OCI-LY7 (cell line): Measurements from ENCODE around the gene NXPE2. TPM values are rescaled to one million over a fixed set of nuclear protein-coding genes. Genes with fewer than 3 reads are reported as not detected.

Experiments
- BruUV-seq: library from RNA; stranded (reverse); fragments of 400-500 nt; replicated peaks from 2 replicates; lab custom pipeline; 2021; lab: Mats Ljungman, UMichigan
- CTCF ChIA-PET: fragments of 300-600 bp; sonication (Branson Sonifier 250); formaldehyde crosslinking; loops from one replicate; lab custom pipeline; 2022; ENCODE audit warnings: antibody characterized with exemption; ENCODE audit not compliant: unreplicated experiment; lab: Charles Lee
- POLR2A ChIA-PET: fragments of 300-600 bp; sonication (Branson Sonifier 250); formaldehyde crosslinking; loops from one replicate; lab custom pipeline; 2022; ENCODE audit warnings: antibody characterized with exemption; lab: Charles Lee
- DNase-seq: peaks from one replicate; pipeline ENCODE4 v3.0.0-alpha.2; 2015; ENCODE audit warnings: low spot score
- H2AFZ ChIP-seq: fragments of 200-600 bp; sonication (generic), shearing (Covaris generic); 2 replicates; pipeline ENCODE4 v1.6.1; 2014; ENCODE audit warnings: mild to moderate bottlenecking, antibody characterized with exemption, low read length, moderate library complexity
- H3K27ac ChIP-seq: fragments of 200-600 bp; sonication (generic); 2 replicates; pipeline ENCODE4 v1.5.1; 2014; ENCODE audit warnings: mixed run types, low read depth, mild to moderate bottlenecking, moderate library complexity, low read length, inconsistent platforms; ENCODE audit not compliant: poor library complexity, severe bottlenecking
- H3K36me3 ChIP-seq: fragments of 200-600 bp; sonication (generic); 2 replicates; pipeline ENCODE4 v1.6.1; 2014; ENCODE audit warnings: mild to moderate bottlenecking, antibody characterized with exemption, low read length, moderate library complexity, mixed read lengths; ENCODE audit not compliant: insufficient read depth
- H3K4me1 ChIP-seq: fragments of 200-600 bp; sonication (generic); 2 replicates; pipeline ENCODE4 v1.5.1; 2014; ENCODE audit warnings: mild to moderate bottlenecking, low read length; ENCODE audit not compliant: insufficient read depth, poor library complexity, severe bottlenecking
- H3K4me2 ChIP-seq: fragments of 200-600 bp; sonication (generic); 2 replicates; pipeline ENCODE4 v1.6.1; 2014; ENCODE audit warnings: mild to moderate bottlenecking, low read length
- H3K4me3 ChIP-seq: fragments of 200-600 bp; sonication (generic); 2 replicates; pipeline ENCODE4 v1.5.1; 2014; ENCODE audit warnings: mild to moderate bottlenecking, low read depth, low read length; ENCODE audit not compliant: poor library complexity, severe bottlenecking
- H3K79me2 ChIP-seq: fragments of 200-600 bp; sonication (generic); 2 replicates; pipeline ENCODE4 v1.6.1; 2016; ENCODE audit warnings: low read depth, mild to moderate bottlenecking, low read length, moderate library complexity, mixed read lengths; ENCODE audit not compliant: insufficient read depth
- H3K9me2 ChIP-seq: fragments of 200-600 bp; sonication (generic); 2 replicates; pipeline ENCODE4 v1.6.1; 2016; ENCODE audit warnings: mild to moderate bottlenecking, low read length, mixed read lengths; ENCODE audit not compliant: insufficient read depth
- H3K9me3 ChIP-seq: fragments of 200-600 bp; sonication (generic); 2 replicates; pipeline ENCODE4 v1.6.1; 2014; ENCODE audit warnings: mild to moderate bottlenecking, mixed run types, low read length, mixed read lengths
- H4K20me1 ChIP-seq: fragments of 200-600 bp; sonication (generic); 2 replicates; pipeline ENCODE4 v1.6.1; 2014; ENCODE audit warnings: mild to moderate bottlenecking, antibody characterized with exemption, low read length, moderate library complexity, mixed read lengths; ENCODE audit not compliant: insufficient read depth
- CTCF ChIP-seq: fragments of 200-600 bp; sonication (generic); conservative IDR thresholded peaks from 2 replicates; pipeline ENCODE4 v1.5.1; 2014; ENCODE audit warnings: mild to moderate bottlenecking, antibody characterized with exemption, low read length, moderate library complexity, mixed read lengths
- EZH2phosphoT487 ChIP-seq: fragments of 200-600 bp; sonication (generic); IDR thresholded peaks from 2 replicates; pipeline ENCODE4 v1.6.1; 2018; ENCODE audit warnings: low read depth, borderline replicate concordance, mild to moderate bottlenecking, mixed run types, antibody characterized with exemption, low read length, moderate library complexity, mixed read lengths
- intact Hi-C: fragments of 100-400 bp; cut with micrococcal nuclease; formaldehyde crosslinking; loops from one replicate; pipeline ENCODE4 v1.10.0; 2022; ENCODE audit not compliant: unreplicated experiment
- total RNA-seq, 2 experiments: library from RNA; depleted of rRNA in 1 of 2; stranded (reverse); fragments of >200 nt in 1 of 2; shearing (Covaris generic) in 1 of 2; gene quantifications; 2 replicates each; pipeline ENCODE4 v1.2.3, GENCODE V29; 2014 to 2022

The NXPE2 gene
- total RNA-seq, 2 experiments from 2014 or later = not detected

- no peaks in the 10 kb centered on the region for H4K20me1 ChIP-seq
- no TSS peak for BruUV-seq
- H3K36me3 ChIP-seq = no peaks in the 10 kb centered on the region
- DNase-seq = no peak
- CTCF ChIA-PET = no interaction called here
- POLR2A ChIA-PET = interaction anchor here (0.7 kb wide), 1 partner anchor 331 kb away, joined by 3 read pairs; no protein-coding TSS in a partner anchor
- H3K4me1 ChIP-seq = no peaks in the 10 kb centered on the region
- H3K9me3 ChIP-seq = no peaks in the 10 kb centered on the region
- TF ChIP-seq EZH2phosphoT487 (no peak), CTCF (no peak)
- H3K27ac ChIP-seq = no peak overlapping the region
- H3K79me2 ChIP-seq = no peaks in the 10 kb centered on the region
- H3K9me2 ChIP-seq = no peaks in the 10 kb centered on the region
- no peak overlapping the region for H3K4me3 ChIP-seq
- intact Hi-C loops = loop anchor here (5.0 kb wide), 1 partner anchor 1543 kb away; no protein-coding TSS in a partner anchor
- H3K4me2 ChIP-seq = no peak overlapping the region
- no peak overlapping the region for H2AFZ ChIP-seq
These were observed 46.7 kb downstream of the NXPE2 start for GRCh38 chr11:114724916-114725524.

GRCh38 chr11:114725623-114726022, 47.3 kb downstream of the NXPE2 start:
- Histone ChIP-seq H2AFZ (no peak overlapping the region), H3K4me1 (no peaks in the 10 kb centered on the region), H3K36me3 (no peaks in the 10 kb centered on the region), H4K20me1 (no peaks in the 10 kb centered on the region), H3K79me2 (no peaks in the 10 kb centered on the region), H3K9me2 (no peaks in the 10 kb centered on the region), H3K4me3 (no peak overlapping the region), H3K9me3 (no peaks in the 10 kb centered on the region), H3K4me2 (no peak overlapping the region), H3K27ac (no peak overlapping the region)
- TF ChIP-seq EZH2phosphoT487 = no peak
- TF ChIP-seq CTCF = no peak
- DNase-seq = no peak
- BruUV-seq = no TSS peak
- intact Hi-C loops = no loop called here
- POLR2A ChIA-PET = no interaction called here
- CTCF ChIA-PET = no interaction called here

GRCh38 chr11:114736806-114737205, 58.5 kb downstream of the NXPE2 start:
- TF ChIP-seq CTCF (no peak), EZH2phosphoT487 (no peak)
- no peaks in the 10 kb centered on the region for H4K20me1 ChIP-seq
- H3K27ac ChIP-seq = no peak overlapping the region
- intact Hi-C loops = loop anchor here (5.0 kb wide), 2 partner anchors 585 to 1540 kb away; no protein-coding TSS in a partner anchor
- ChIA-PET CTCF (no interaction called here), POLR2A (no interaction called here)
- H3K4me2 ChIP-seq = no peak overlapping the region
- no peaks in the 10 kb centered on the region for H3K4me1 ChIP-seq
- DNase-seq = no peak
- no peak overlapping the region for H2AFZ ChIP-seq
- no peak overlapping the region for H3K4me3 ChIP-seq
- no TSS peak for BruUV-seq
- H3K9me2 ChIP-seq = no peaks in the 10 kb centered on the region
- no peaks in the 10 kb centered on the region for H3K79me2 ChIP-seq
- no peaks in the 10 kb centered on the region for H3K36me3 ChIP-seq
- H3K9me3 ChIP-seq = no peaks in the 10 kb centered on the region
